ENCODE results near the gene IFNL4. TPM values are rescaled to one million over a fixed set of nuclear protein-coding genes. Genes with fewer than 3 reads are reported as not detected.
"Not testable (repeated sequence)": the region's sequence is repeated elsewhere in the genome, so short reads cannot be mapped to it uniquely, and the experiment has no call there.

IFNL4 gene
- total RNA-seq = not detected
- 0 to 0.08 reads per million in 2 donors for total RNA-seq

DNA sequence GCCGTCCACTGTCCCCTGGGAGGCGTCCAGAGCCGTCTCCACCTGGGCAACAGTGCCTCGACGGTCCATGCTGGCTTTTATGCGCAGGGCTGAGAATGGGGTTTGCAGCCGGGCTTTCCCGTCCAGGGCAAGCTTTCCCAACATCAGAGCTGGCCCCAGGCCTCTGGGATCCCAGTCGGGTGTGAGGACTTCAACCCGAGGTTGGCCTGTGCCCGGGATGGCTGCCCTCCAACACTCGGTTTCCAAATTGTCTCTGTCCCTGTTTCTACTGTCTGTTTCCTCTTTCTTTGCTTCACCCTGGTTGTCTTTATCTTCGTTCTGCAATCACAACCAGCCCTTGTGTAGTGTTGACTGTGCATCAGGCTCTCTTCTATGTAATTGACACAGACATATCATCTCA lies at the start of gene IFNL4:
Gene IFNL4, minus strand, starts transcription at position 51 of the 400 bp plus-strand sequence.
- peaks cover 16% of the 10 kb centered on the region for H3K4me1 Mint-ChIP-seq
- no peaks in the 10 kb centered on the region for H3K36me3 Mint-ChIP-seq (ENCODE audit: low read depth)
- peak within 1 kb of the TSS; percentile 31 for H3K4me3 Mint-ChIP-seq
- ATAC-seq (no peak), DNase-seq (no peak)
- H3K27me3 Mint-ChIP-seq = peaks cover 16% of the 10 kb centered on the region
- no peak within 1 kb of the TSS for H3K27ac Mint-ChIP-seq
- no peaks in the 10 kb centered on the region for H3K9me3 ChIP-seq (ENCODE audit: control insufficient read depth, low read length, poor library complexity, severe bottlenecking)

GRCh38 chr19:39297931-39298634 lies 49.4 kb upstream of the IFNL4 start:
- no peaks in the 10 kb centered on the region for H3K9me3 ChIP-seq (ENCODE audit: control insufficient read depth, low read length, poor library complexity, severe bottlenecking)
- H3K27ac Mint-ChIP-seq = peak overlapping the region; percentile 61
- peaks cover 24% of the 10 kb centered on the region for H3K4me1 Mint-ChIP-seq
- peaks cover 10% of the 10 kb centered on the region for H3K27me3 Mint-ChIP-seq
- ATAC-seq = peak; percentile 99
- no peaks in the 10 kb centered on the region for H3K36me3 Mint-ChIP-seq (ENCODE audit: low read depth)
- H3K4me3 Mint-ChIP-seq = peak overlapping the region; percentile 84
- DNase-seq = peak in 1 of 3 donors; percentile 27

- Mint-ChIP-seq H3K36me3 (ENCODE audit: low read depth) (no peaks in the 10 kb centered on the region), H3K27ac (peak overlapping the region; percentile 53), H3K4me3 (no peak overlapping the region), H3K4me1 (peaks cover 24% of the 10 kb centered on the region), H3K27me3 (peaks cover 11% of the 10 kb centered on the region)
- ATAC-seq (no peak), DNase-seq (no peak)
- no peaks in the 10 kb centered on the region for H3K9me3 ChIP-seq (ENCODE audit: control insufficient read depth, low read length, poor library complexity, severe bottlenecking)
Measured at GRCh38 chr19:39296906-39297305, 48.2 kb upstream of the IFNL4 start.

DNA sequence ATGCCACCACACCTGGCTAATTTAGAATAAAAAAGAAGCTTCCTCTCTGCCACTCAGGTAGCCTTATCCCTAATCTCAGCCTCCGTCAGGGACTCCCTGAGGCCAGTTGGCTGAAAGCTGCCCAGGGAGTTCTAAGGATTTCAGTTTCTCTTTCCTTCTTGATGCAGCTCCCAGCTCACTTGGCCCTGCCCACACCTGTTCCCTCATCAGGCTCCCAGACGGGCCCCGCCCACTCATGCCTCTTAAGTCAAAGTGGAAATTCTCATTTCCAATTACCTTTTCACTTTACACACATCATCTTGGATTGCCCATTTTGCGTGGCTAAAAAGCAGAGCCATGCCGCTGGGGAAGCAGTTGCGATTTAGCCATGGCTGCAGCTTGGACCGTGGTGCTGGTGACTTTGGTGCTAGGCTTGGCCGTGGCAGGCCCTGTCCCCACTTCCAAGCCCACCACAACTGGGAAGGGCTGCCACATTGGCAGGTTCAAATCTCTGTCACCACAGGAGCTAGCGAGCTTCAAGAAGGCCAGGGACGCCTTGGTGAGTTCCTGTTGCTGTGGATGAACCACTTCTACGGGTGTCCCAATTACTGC lies 47.5 kb upstream of the IFNL4 start, which contains the start of gene IFNL1:
Gene IFNL1, plus strand, starts transcription at position 353 of the 591 bp plus-strand sequence. Its CDS starts 15 bp downstream, at position 368.
- peaks cover 24% of the 10 kb centered on the region for H3K4me1 Mint-ChIP-seq
- DNase-seq (no peak), ATAC-seq (no peak)
- H3K27me3 Mint-ChIP-seq = peaks cover 11% of the 10 kb centered on the region
- H3K36me3 Mint-ChIP-seq (ENCODE audit: low read depth) = no peaks in the 10 kb centered on the region
- H3K9me3 ChIP-seq (ENCODE audit: control insufficient read depth, low read length, poor library complexity, severe bottlenecking) = no peaks in the 10 kb centered on the region
- no peak within 1 kb of the TSS for H3K4me3 Mint-ChIP-seq
- peak within 1 kb of the TSS; percentile 53 for H3K27ac Mint-ChIP-seq

GRCh38 chr19:39293394-39293793 lies 44.7 kb upstream of the IFNL4 start:
- ATAC-seq (no peak), DNase-seq (no peak)
- H3K9me3 ChIP-seq (ENCODE audit: control insufficient read depth, low read length, poor library complexity, severe bottlenecking) = no peaks in the 10 kb centered on the region
- Mint-ChIP-seq H3K27me3 (peaks cover 20% of the 10 kb centered on the region), H3K4me3 (no peak overlapping the region), H3K4me1 (peaks cover 20% of the 10 kb centered on the region), H3K36me3 (ENCODE audit: low read depth) (no peaks in the 10 kb centered on the region), H3K27ac (no peak overlapping the region)

GRCh38 chr19:39284032-39284431 lies 35.4 kb upstream of the IFNL4 start:
- Mint-ChIP-seq H3K4me3 (no peak overlapping the region), H3K27ac (no peak overlapping the region), H3K4me1 (no peaks in the 10 kb centered on the region), H3K36me3 (ENCODE audit: low read depth) (peaks cover 5% of the 10 kb centered on the region), H3K27me3 (peaks cover 12% of the 10 kb centered on the region)
- ATAC-seq = no peak
- H3K9me3 ChIP-seq (ENCODE audit: control insufficient read depth, low read length, poor library complexity, severe bottlenecking) = no peaks in the 10 kb centered on the region
- no peak for DNase-seq

- DNase-seq = no peak
- Mint-ChIP-seq H3K4me1 (no peaks in the 10 kb centered on the region), H3K27ac (no peak overlapping the region), H3K36me3 (ENCODE audit: low read depth) (peaks cover 5% of the 10 kb centered on the region), H3K4me3 (no peak overlapping the region), H3K27me3 (peaks cover 15% of the 10 kb centered on the region)
- no peaks in the 10 kb centered on the region for H3K9me3 ChIP-seq (ENCODE audit: control insufficient read depth, low read length, poor library complexity, severe bottlenecking)
- no peak for ATAC-seq
Measured at GRCh38 chr19:39282021-39282420, 33.4 kb upstream of the IFNL4 start.

DNA sequence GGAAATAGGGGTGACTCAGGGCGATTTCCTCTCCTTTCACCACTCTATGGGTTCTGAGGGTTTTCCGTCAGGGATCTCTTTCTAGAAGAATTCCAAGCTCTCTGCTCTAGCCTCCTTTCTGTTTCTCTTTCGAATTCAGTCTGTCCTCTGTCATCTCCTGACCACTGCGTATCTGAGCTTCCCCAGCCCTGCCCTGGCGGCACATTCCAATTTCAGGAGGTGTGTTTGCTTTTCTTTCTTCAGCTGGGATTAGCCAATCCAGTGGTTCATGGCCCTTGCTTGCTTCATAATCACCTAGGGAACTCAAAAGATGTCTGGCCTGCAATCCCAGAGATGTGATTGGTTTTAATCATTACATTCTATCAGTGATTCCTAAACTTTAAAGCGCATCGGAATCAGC lies 28.9 kb upstream of the IFNL4 start:
- H3K9me3 ChIP-seq (ENCODE audit: control insufficient read depth, low read length, poor library complexity, severe bottlenecking) = no peaks in the 10 kb centered on the region
- H3K36me3 Mint-ChIP-seq (ENCODE audit: low read depth) = peaks cover 2% of the 10 kb centered on the region
- H3K4me3 Mint-ChIP-seq = peak overlapping the region; percentile 69
- no peak overlapping the region for H3K27ac Mint-ChIP-seq
- ATAC-seq = no peak
- peaks cover 5% of the 10 kb centered on the region for H3K4me1 Mint-ChIP-seq
- DNase-seq = no peak
- peaks cover 13% of the 10 kb centered on the region for H3K27me3 Mint-ChIP-seq

DNA sequence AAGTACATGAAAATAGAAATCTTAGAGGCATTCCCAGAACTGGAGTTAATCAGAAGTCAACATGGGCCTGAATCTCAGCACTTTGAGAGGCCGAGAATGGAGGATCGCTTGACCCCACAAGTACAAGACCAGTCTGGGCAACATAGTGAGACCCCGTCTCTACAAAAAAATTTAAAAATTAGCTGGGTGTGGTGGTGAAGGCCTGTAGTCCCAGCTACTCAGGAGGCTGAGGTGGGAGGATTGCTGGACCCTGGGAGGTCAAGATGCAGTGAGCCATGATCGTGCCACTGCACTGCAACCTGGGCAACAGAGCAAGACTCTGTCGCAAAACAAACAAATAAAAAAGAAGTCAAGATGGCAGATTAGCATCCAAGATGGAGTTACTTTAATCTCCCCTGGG lies 28.1 kb upstream of the IFNL4 start:
- no peak for ATAC-seq
- peaks cover 13% of the 10 kb centered on the region for H3K27me3 Mint-ChIP-seq

GRCh38 chr19:39275578-39275977 lies 26.9 kb upstream of the IFNL4 start:
- Mint-ChIP-seq H3K4me3 (no peak overlapping the region), H3K27ac (no peak overlapping the region), H3K27me3 (peaks cover 19% of the 10 kb centered on the region), H3K36me3 (ENCODE audit: low read depth) (peaks cover 2% of the 10 kb centered on the region), H3K4me1 (peaks cover 5% of the 10 kb centered on the region)
- no peak for ATAC-seq
- no peaks in the 10 kb centered on the region for H3K9me3 ChIP-seq (ENCODE audit: control insufficient read depth, low read length, poor library complexity, severe bottlenecking)
- DNase-seq = no peak

More for the DNA sequence above, 28.1 kb upstream of the IFNL4 start:
- Mint-ChIP-seq H3K27ac (no peak overlapping the region), H3K36me3 (ENCODE audit: low read depth) (peaks cover 2% of the 10 kb centered on the region), H3K4me1 (peaks cover 5% of the 10 kb centered on the region), H3K4me3 (no peak overlapping the region)
- no peak for DNase-seq
- no peaks in the 10 kb centered on the region for H3K9me3 ChIP-seq (ENCODE audit: control insufficient read depth, low read length, poor library complexity, severe bottlenecking)

- DNase-seq; H3K4me1 Mint-ChIP-seq; H3K27ac Mint-ChIP-seq; H3K4me3 Mint-ChIP-seq; H3K36me3 Mint-ChIP-seq (ENCODE audit: low read depth); H3K9me3 ChIP-seq (ENCODE audit: control insufficient read depth, low read length, poor library complexity, severe bottlenecking); ATAC-seq: not testable (repeated sequence)
- H3K27me3 Mint-ChIP-seq = peaks cover 33% of the 10 kb centered on the region
Measured at GRCh38 chr19:39273859-39274258, 25.2 kb upstream of the IFNL4 start.

GRCh38 chr19:39270036-39270871 lies 21.6 kb upstream of the IFNL4 start:
- Mint-ChIP-seq H3K27ac (no peak overlapping the region), H3K4me1 (peaks cover under 1% of the 10 kb centered on the region), H3K4me3 (no peak overlapping the region), H3K27me3 (peaks cover 26% of the 10 kb centered on the region), H3K36me3 (ENCODE audit: low read depth) (no peaks in the 10 kb centered on the region)
- no peaks in the 10 kb centered on the region for H3K9me3 ChIP-seq (ENCODE audit: control insufficient read depth, low read length, poor library complexity, severe bottlenecking)
- DNase-seq (no peak), ATAC-seq (no peak)

GRCh38 chr19:39269369-39269768 lies 20.7 kb upstream of the IFNL4 start:
- DNase-seq, H3K4me3 Mint-ChIP-seq, ATAC-seq: not testable (repeated sequence)

More at GRCh38 chr19:39269369-39269768, 20.7 kb upstream of the IFNL4 start:
- not testable (repeated sequence) for H3K9me3 ChIP-seq (ENCODE audit: control insufficient read depth, low read length, poor library complexity, severe bottlenecking); H3K36me3 Mint-ChIP-seq (ENCODE audit: low read depth); H3K4me1 Mint-ChIP-seq; H3K27ac Mint-ChIP-seq
- peaks cover 27% of the 10 kb centered on the region for H3K27me3 Mint-ChIP-seq
